Keratinocyte (primary cell): ENCODE results near the gene ARHGAP35. TPM values are rescaled to one million over a fixed set of nuclear protein-coding genes. Genes with fewer than 3 reads are reported as not detected.
"Not testable (repeated sequence)": the region's sequence is repeated elsewhere in the genome, so short reads cannot be mapped to it uniquely, and the experiment has no call there.

Experiments used
- DNase-seq: peaks from one replicate; pipeline ENCODE4 v3.0.0-alpha.2; 2011; ENCODE audit warnings: low read depth, missing footprints, low spot score
- FAIRE-seq: peaks from 2 replicates; lab custom pipeline; 2011; peaks lifted over from hg19 to GRCh38; lab: Jason Lieb, UNC
- H2AFZ ChIP-seq: 2 replicates; pipeline ENCODE4 v1.6.0; 2012; ENCODE audit warnings: low read length, control low read depth, inconsistent platforms; ENCODE audit not compliant: control insufficient read depth
- H3K27ac ChIP-seq: 2 replicates; pipeline ENCODE4 v1.5.1; 2011; ENCODE audit warnings: low read length; ENCODE audit not compliant: control insufficient read depth, insufficient read depth
- H3K27me3 ChIP-seq: 3 replicates; pipeline ENCODE4 v1.6.0; 2011; ENCODE audit warnings: low read length; ENCODE audit not compliant: control insufficient read depth, insufficient read depth; ENCODE audit errors: extremely low read depth
- H3K36me3 ChIP-seq, 2 experiments: 2 replicates in 1 of 2; 3 replicates in 1 of 2; pipeline ENCODE4 v1.5.1; 2011; ENCODE audit warnings: low read length in 2 of 2, mild to moderate bottlenecking in 1 of 2; ENCODE audit not compliant: control insufficient read depth in 2 of 2, insufficient read depth in 2 of 2; ENCODE audit errors: extremely low read depth in 1 of 2
- H3K4me1 ChIP-seq: 3 replicates; pipeline ENCODE4 v1.5.1; 2011; ENCODE audit warnings: low read length; ENCODE audit not compliant: control insufficient read depth, insufficient read depth; ENCODE audit errors: extremely low read depth
- H3K4me2 ChIP-seq: 3 replicates; pipeline ENCODE4 v1.6.0; 2011; ENCODE audit warnings: low read depth, low read length; ENCODE audit not compliant: control insufficient read depth, insufficient read depth; ENCODE audit errors: extremely low read depth
- H3K4me3 ChIP-seq, 3 experiments: fragments of 200-600 bp in 1 of 3; sonication (generic) in 1 of 3; 2 replicates in 2 of 3; 3 replicates in 1 of 3; pipeline ENCODE4 v1.5.1; 2011 to 2016; ENCODE audit warnings: low read length in 3 of 3, mild to moderate bottlenecking in 3 of 3, control low read depth in 2 of 3, inconsistent platforms in 1 of 3, low read depth in 1 of 3, mixed read lengths in 1 of 3, mixed run types in 1 of 3, moderate library complexity in 1 of 3; ENCODE audit not compliant: control insufficient read depth in 2 of 3, insufficient read depth in 2 of 3; ENCODE audit errors: extremely low read depth in 1 of 3
- H3K79me2 ChIP-seq: 2 replicates; pipeline ENCODE4 v1.6.0; 2012; ENCODE audit warnings: low read length; ENCODE audit not compliant: control insufficient read depth, insufficient read depth
- H3K9ac ChIP-seq: 3 replicates; pipeline ENCODE4 v1.6.0; 2011; ENCODE audit warnings: low read length; ENCODE audit not compliant: control insufficient read depth, insufficient read depth; ENCODE audit errors: extremely low read depth
- H3K9me1 ChIP-seq: 3 replicates; pipeline ENCODE4 v1.6.0; 2011; ENCODE audit warnings: low read length; ENCODE audit not compliant: control insufficient read depth, insufficient read depth; ENCODE audit errors: extremely low read depth
- H3K9me3 ChIP-seq: 2 replicates; pipeline ENCODE4 v1.5.1; 2012; ENCODE audit warnings: low read depth, low read length; ENCODE audit not compliant: control insufficient read depth
- H4K20me1 ChIP-seq: 3 replicates; pipeline ENCODE4 v1.6.0; 2011; ENCODE audit warnings: low read length; ENCODE audit not compliant: control insufficient read depth, insufficient read depth; ENCODE audit errors: extremely low read depth
- CTCF ChIP-seq, 3 experiments: IDR thresholded peaks in 1 of 3; conservative IDR thresholded peaks in 1 of 3; optimal IDR thresholded peaks in 1 of 3; 2 replicates in 2 of 3; 3 replicates in 1 of 3; pipeline versions ENCODE3 to v1.5.1; 2011; ENCODE audit warnings: low read length in 3 of 3, mild to moderate bottlenecking in 3 of 3, moderate library complexity in 2 of 3, control low read depth in 1 of 3, inconsistent platforms in 1 of 3; ENCODE audit not compliant: insufficient read depth in 2 of 3; ENCODE audit errors: extremely low read depth in 1 of 3
- EZH2 ChIP-seq: IDR thresholded peaks from one replicate; pipeline ENCODE4 v1.6.1; 2012; ENCODE audit warnings: inconsistent platforms, mild to moderate bottlenecking, low read length, moderate library complexity
- dilution Hi-C: fragments of 300-500 bp; cut with MboI; formaldehyde crosslinking; loops from one replicate; pipeline ENCODE4 v1.7.0; 2020; ENCODE audit warnings: low sequenced_read_pairs; ENCODE audit not compliant: extremely low pct_ligation_motif_present
- polyA plus RNA-seq, 5 experiments: library from polyadenylated mRNA; depleted of rRNA in 3 of 5; stranded (reverse) in 3 of 5; stranded (forward) in 1 of 5; unstranded in 1 of 5; fragments of >200 nt; gene quantifications; 1 replicate in 1 of 5; 2 replicates in 3 of 5; 3 replicates in 1 of 5; pipeline versions ENCODE4 v1.2.1 to v1.2.3, GENCODE V29; 2011 to 2012; ENCODE audit warnings: missing spikeins in 2 of 5, low read depth in 1 of 5, low replicate concordance in 1 of 5

ARHGAP35 gene
- polyA plus RNA-seq, 1 donor (not counting 4 experiments of a cell fraction or from before 2014, with no cell fraction given): 19.5 TPM

- dilution Hi-C loops: no loop called here
- Histone ChIP-seq H3K27ac (no peak overlapping the region), H4K20me1 (no peaks in the 10 kb centered on the region), H3K9me3 (no peaks in the 10 kb centered on the region), H3K4me1 (peaks cover 10% of the 10 kb centered on the region), H3K36me3 (no peaks in the 10 kb centered on the region), H3K27me3 (no peaks in the 10 kb centered on the region), H3K9ac (no peak overlapping the region), H2AFZ (no peak overlapping the region), H3K9me1 (no peaks in the 10 kb centered on the region), H3K4me3 (no peak overlapping the region), H3K4me2 (no peak overlapping the region), H3K79me2 (peaks cover 60% of the 10 kb centered on the region)
- DNase-seq (no peak), FAIRE-seq (no peak)
- TF ChIP-seq CTCF (optimal IDR thresholded peaks at IDR 0.05 in 1 of 3, IDR thresholded peaks at IDR 0.05 in 1 of 3, conservative IDR thresholded peaks at IDR 0.05 in 1 of 3; ENCODE audit: extremely low read depth in 1 of 3, insufficient read depth in 2 of 3, low read length in 3 of 3) (no peak), EZH2 (no peak)
Observed at GRCh38 chr19:46882034-46882433, 21.2 kb downstream of the ARHGAP35 start.

GRCh38 chr19:46882751-46883150 lies 22.0 kb downstream of the ARHGAP35 start:
- H2AFZ ChIP-seq, H3K9ac ChIP-seq, dilution Hi-C loops, H3K9me1 ChIP-seq, H3K27me3 ChIP-seq, H3K9me3 ChIP-seq, H3K4me1 ChIP-seq, H4K20me1 ChIP-seq, DNase-seq, H3K4me3 ChIP-seq, FAIRE-seq, H3K36me3 ChIP-seq, H3K4me2 ChIP-seq, H3K27ac ChIP-seq: not testable (repeated sequence)
- peaks cover 67% of the 10 kb centered on the region for H3K79me2 ChIP-seq

- dilution Hi-C loops: no loop called here
- peaks cover 5% of the 10 kb centered on the region for H3K4me1 ChIP-seq
- no peak overlapping the region for H3K27ac ChIP-seq
- H2AFZ ChIP-seq: no peak overlapping the region
- H3K79me2 ChIP-seq: peaks cover 68% of the 10 kb centered on the region
- no peak for TF ChIP-seq CTCF (optimal IDR thresholded peaks at IDR 0.05 in 1 of 3, IDR thresholded peaks at IDR 0.05 in 1 of 3, conservative IDR thresholded peaks at IDR 0.05 in 1 of 3; ENCODE audit: extremely low read depth in 1 of 3, insufficient read depth in 2 of 3, low read length in 3 of 3)
- TF ChIP-seq EZH2: no peak
- H3K9me3 ChIP-seq: no peaks in the 10 kb centered on the region
- no peaks in the 10 kb centered on the region for H3K27me3 ChIP-seq
- no peak overlapping the region for H3K4me3 ChIP-seq
- no peak overlapping the region for H3K4me2 ChIP-seq
- peaks cover 2% of the 10 kb centered on the region for H3K9me1 ChIP-seq
- H3K36me3 ChIP-seq: no peaks in the 10 kb centered on the region
- no peaks in the 10 kb centered on the region for H4K20me1 ChIP-seq
- FAIRE-seq (no peak), DNase-seq (no peak)
- no peak overlapping the region for H3K9ac ChIP-seq
Observed at GRCh38 chr19:46885411-46885810, 24.6 kb downstream of the ARHGAP35 start.
